ENCODE measurements around the gene LRGUK.

LRGUK gene

DNA sequence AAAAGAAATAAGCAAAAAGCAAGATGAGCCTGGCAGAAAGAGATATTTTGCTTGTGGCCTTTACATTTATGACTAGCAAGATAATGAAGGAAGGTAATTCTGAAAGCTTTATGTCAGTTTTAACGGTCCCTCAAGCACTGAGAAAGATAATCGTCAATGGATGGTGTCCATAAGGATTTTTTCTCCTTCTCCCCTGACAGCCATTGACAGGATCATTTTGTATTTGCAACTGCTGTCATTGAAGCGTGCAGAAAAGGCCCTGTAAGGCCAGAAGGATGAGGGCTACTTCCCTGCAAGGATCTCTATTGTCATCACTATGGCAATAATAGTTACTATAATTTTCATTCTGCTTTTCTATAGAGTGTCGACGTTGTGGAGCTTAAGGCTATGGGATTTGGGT lies 994 bp upstream of the LRGUK start:
- no peak overlapping the region for H3K4me3 ChIP-seq (ENCODE audit: low read length in 2 of 2)

DNA sequence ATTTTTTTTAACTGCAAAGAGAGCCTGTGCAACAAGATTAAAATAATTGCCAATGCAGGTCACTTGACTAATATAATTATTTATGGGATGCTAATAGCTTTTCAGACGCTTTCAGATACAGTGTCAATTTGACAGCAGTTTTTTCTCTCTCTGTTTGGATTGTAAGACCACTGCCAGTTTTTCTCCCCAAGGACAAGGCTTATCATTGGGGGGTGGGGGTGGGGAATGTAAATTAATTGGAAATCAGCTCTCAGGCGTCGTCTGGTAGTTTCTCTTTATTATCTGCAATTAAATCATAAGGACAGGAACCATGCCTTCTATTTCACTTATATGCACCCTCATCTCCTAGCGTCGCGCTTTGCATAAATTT lies 559 bp upstream of the LRGUK start:
- no peak overlapping the region for H2BK12ac ChIP-seq (ENCODE audit: low read length)
- H3K23ac ChIP-seq (ENCODE audit: low read depth, low read length, poor library complexity) = no peak overlapping the region
- H2AK5ac ChIP-seq (ENCODE audit: low read depth, low read length) = no peak overlapping the region
- no peak overlapping the region for H4K91ac ChIP-seq (ENCODE audit: low read depth, low read length, poor library complexity)
- H3K18ac ChIP-seq (ENCODE audit: low read length) = no peak overlapping the region
- H3K27ac ChIP-seq (replicated peaks; ENCODE audit: low read length) = no peak overlapping the region
- H2AFZ ChIP-seq (ENCODE audit: low read length) = peak overlapping the region; percentile 99
- H3K9ac ChIP-seq (ENCODE audit: low read depth, low read length, poor library complexity) = no peak overlapping the region
- H3K27me3 ChIP-seq (ENCODE audit: control insufficient read depth in 3 of 3, insufficient read depth in 3 of 3, low read depth in 1 of 3, low read length in 3 of 3) = peaks cover 0 to 20% (median 2%) of the 10 kb centered on the region in 3 experiments
- no peak overlapping the region for H2BK15ac ChIP-seq (ENCODE audit: low read length)
- no CpG with 5 or more reads among the region's 6 CpGs for WGBS, 2 donors (ENCODE audit: extremely low coverage in 2 of 2, insufficient read length in 2 of 2, insufficient replicate concordance in 1 of 2)
- H3K4me3 ChIP-seq (ENCODE audit: low read length in 2 of 2) = peak overlapping the region; percentile 78 to 81
- no peaks in the 10 kb centered on the region for H3K9me3 ChIP-seq (replicated peaks in 1 of 2; ENCODE audit: control insufficient read depth in 2 of 2, insufficient read depth in 1 of 2, low read depth in 1 of 2, low read length in 2 of 2)
- no peak overlapping the region for H3K14ac ChIP-seq (ENCODE audit: low read length)
- H3K79me1 ChIP-seq (ENCODE audit: low read depth, low read length) = no peaks in the 10 kb centered on the region
- no peak for DNase-seq (ENCODE audit: low spot score)
- H2BK5ac ChIP-seq (ENCODE audit: low read length) = no peak overlapping the region
- H2BK120ac ChIP-seq (ENCODE audit: low read depth, low read length) = no peak overlapping the region
- H3K4me1 ChIP-seq (ENCODE audit: control insufficient read depth in 2 of 2, insufficient read depth in 1 of 2, low read depth in 1 of 2, low read length in 2 of 2) = peaks cover 1 to 11% of the 10 kb centered on the region in 2 donors
- H3K4me2 ChIP-seq (ENCODE audit: insufficient read depth, low read length, poor library complexity, severe bottlenecking) = peak overlapping the region; percentile 63
- H4K8ac ChIP-seq (ENCODE audit: low read depth, low read length) = no peak overlapping the region
- H3K36me3 ChIP-seq (replicated peaks in 1 of 2; ENCODE audit: control insufficient read depth in 2 of 2, insufficient read depth in 2 of 2, low read length in 2 of 2) = no peaks in the 10 kb centered on the region
- no peak overlapping the region for H3K4ac ChIP-seq (ENCODE audit: low read length)

More for the DNA sequence above, 994 bp upstream of the LRGUK start:
- Histone ChIP-seq H3K4me2 (ENCODE audit: insufficient read depth, low read length, poor library complexity, severe bottlenecking) (no peak overlapping the region), H2BK15ac (ENCODE audit: low read length) (no peak overlapping the region), H3K79me1 (ENCODE audit: low read depth, low read length) (no peaks in the 10 kb centered on the region), H2BK120ac (ENCODE audit: low read depth, low read length) (no peak overlapping the region), H2BK5ac (ENCODE audit: low read length) (no peak overlapping the region), H2AK5ac (ENCODE audit: low read depth, low read length) (no peak overlapping the region), H3K18ac (ENCODE audit: low read length) (no peak overlapping the region), H4K8ac (ENCODE audit: low read depth, low read length) (no peak overlapping the region), H3K4ac (ENCODE audit: low read length) (no peak overlapping the region), H2BK12ac (ENCODE audit: low read length) (no peak overlapping the region), H3K14ac (ENCODE audit: low read length) (no peak overlapping the region), H3K27me3 (ENCODE audit: control insufficient read depth in 3 of 3, insufficient read depth in 3 of 3, low read depth in 1 of 3, low read length in 3 of 3) (peaks cover 0 to 20% (median 2%) of the 10 kb centered on the region in 3 experiments), H2AFZ (ENCODE audit: low read length) (peak overlapping the region; percentile 55), H4K91ac (ENCODE audit: low read depth, low read length, poor library complexity) (no peak overlapping the region), H3K23ac (ENCODE audit: low read depth, low read length, poor library complexity) (no peak overlapping the region), H3K27ac (replicated peaks; ENCODE audit: low read length) (no peak overlapping the region), H3K4me1 (ENCODE audit: control insufficient read depth in 2 of 2, insufficient read depth in 1 of 2, low read depth in 1 of 2, low read length in 2 of 2) (peaks cover 1 to 11% of the 10 kb centered on the region in 2 donors), H3K9ac (ENCODE audit: low read depth, low read length, poor library complexity) (no peak overlapping the region), H3K9me3 (replicated peaks in 1 of 2; ENCODE audit: control insufficient read depth in 2 of 2, insufficient read depth in 1 of 2, low read depth in 1 of 2, low read length in 2 of 2) (no peaks in the 10 kb centered on the region), H3K36me3 (replicated peaks in 1 of 2; ENCODE audit: control insufficient read depth in 2 of 2, insufficient read depth in 2 of 2, low read length in 2 of 2) (no peaks in the 10 kb centered on the region)
- WGBS, 2 donors (ENCODE audit: extremely low coverage in 2 of 2, insufficient read length in 2 of 2, insufficient replicate concordance in 1 of 2) = no CpG with 5 or more reads among the region's 5 CpGs
- no peak for DNase-seq (ENCODE audit: low spot score)

DNA sequence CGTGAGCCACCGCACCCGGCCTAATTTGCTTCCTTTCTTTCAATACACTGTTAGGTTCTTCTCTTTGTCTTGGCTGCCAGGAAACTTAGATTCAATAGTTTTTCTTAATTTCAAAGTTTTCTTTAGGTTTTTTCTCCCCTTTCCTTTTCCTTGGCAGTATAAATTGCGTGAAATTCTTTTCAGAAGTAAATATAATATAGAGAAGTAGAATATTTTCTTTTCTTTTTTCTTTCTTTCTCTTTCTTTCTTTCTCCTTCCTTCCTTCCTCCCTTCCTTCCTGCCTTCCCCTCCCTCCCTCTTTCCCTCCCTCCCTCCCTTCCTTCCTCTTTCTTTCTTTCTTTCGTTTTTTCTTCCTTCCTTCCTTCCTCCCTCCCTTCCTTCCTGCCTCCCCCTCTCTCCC lies 1.7 kb downstream of the LRGUK start:
- Histone ChIP-seq H2AK5ac (ENCODE audit: low read depth, low read length) (no peak overlapping the region), H3K4me3 (ENCODE audit: low read length in 2 of 2) (no peak overlapping the region), H4K91ac (ENCODE audit: low read depth, low read length, poor library complexity) (no peak overlapping the region), H2BK15ac (ENCODE audit: low read length) (no peak overlapping the region), H3K4me1 (ENCODE audit: control insufficient read depth in 2 of 2, insufficient read depth in 1 of 2, low read depth in 1 of 2, low read length in 2 of 2) (peaks cover 1 to 11% of the 10 kb centered on the region in 2 donors), H3K14ac (ENCODE audit: low read length) (no peak overlapping the region), H2AFZ (ENCODE audit: low read length) (no peak overlapping the region), H3K18ac (ENCODE audit: low read length) (no peak overlapping the region), H2BK120ac (ENCODE audit: low read depth, low read length) (no peak overlapping the region), H3K9ac (ENCODE audit: low read depth, low read length, poor library complexity) (no peak overlapping the region), H3K4ac (ENCODE audit: low read length) (no peak overlapping the region), H3K4me2 (ENCODE audit: insufficient read depth, low read length, poor library complexity, severe bottlenecking) (no peak overlapping the region), H3K36me3 (replicated peaks in 1 of 2; ENCODE audit: control insufficient read depth in 2 of 2, insufficient read depth in 2 of 2, low read length in 2 of 2) (no peaks in the 10 kb centered on the region), H4K8ac (ENCODE audit: low read depth, low read length) (no peak overlapping the region), H2BK12ac (ENCODE audit: low read length) (no peak overlapping the region), H3K27ac (replicated peaks; ENCODE audit: low read length) (no peak overlapping the region), H3K27me3 (ENCODE audit: control insufficient read depth in 3 of 3, insufficient read depth in 3 of 3, low read depth in 1 of 3, low read length in 3 of 3) (peaks cover 0 to 7% (median 2%) of the 10 kb centered on the region in 3 experiments), H3K79me1 (ENCODE audit: low read depth, low read length) (no peaks in the 10 kb centered on the region), H2BK5ac (ENCODE audit: low read length) (no peak overlapping the region), H3K9me3 (replicated peaks in 1 of 2; ENCODE audit: control insufficient read depth in 2 of 2, insufficient read depth in 1 of 2, low read depth in 1 of 2, low read length in 2 of 2) (no peaks in the 10 kb centered on the region), H3K23ac (ENCODE audit: low read depth, low read length, poor library complexity) (no peak overlapping the region)
- DNase-seq (ENCODE audit: low spot score) = no peak
- WGBS, 2 donors (ENCODE audit: extremely low coverage in 2 of 2, insufficient read length in 2 of 2, insufficient replicate concordance in 1 of 2) = no CpG with 5 or more reads among the region's 5 CpGs

- Histone ChIP-seq H2BK12ac (ENCODE audit: low read length) (no peak overlapping the region), H3K4me2 (ENCODE audit: insufficient read depth, low read length, poor library complexity, severe bottlenecking) (no peak overlapping the region), H3K4me1 (ENCODE audit: control insufficient read depth in 2 of 2, insufficient read depth in 1 of 2, low read depth in 1 of 2, low read length in 2 of 2) (peaks cover 1 to 11% of the 10 kb centered on the region in 2 donors), H2BK120ac (ENCODE audit: low read depth, low read length) (no peak overlapping the region), H4K91ac (ENCODE audit: low read depth, low read length, poor library complexity) (no peak overlapping the region), H3K4ac (ENCODE audit: low read length) (no peak overlapping the region), H2BK5ac (ENCODE audit: low read length) (no peak overlapping the region), H3K27me3 (ENCODE audit: control insufficient read depth in 3 of 3, insufficient read depth in 3 of 3, low read depth in 1 of 3, low read length in 3 of 3) (peaks cover 0 to 4% (median 2%) of the 10 kb centered on the region in 3 experiments), H3K36me3 (replicated peaks in 1 of 2; ENCODE audit: control insufficient read depth in 2 of 2, insufficient read depth in 2 of 2, low read length in 2 of 2) (no peaks in the 10 kb centered on the region), H2BK15ac (ENCODE audit: low read length) (no peak overlapping the region), H3K9ac (ENCODE audit: low read depth, low read length, poor library complexity) (no peak overlapping the region), H2AFZ (ENCODE audit: low read length) (no peak overlapping the region), H3K79me1 (ENCODE audit: low read depth, low read length) (no peaks in the 10 kb centered on the region), H3K18ac (ENCODE audit: low read length) (no peak overlapping the region), H4K8ac (ENCODE audit: low read depth, low read length) (no peak overlapping the region), H3K27ac (replicated peaks; ENCODE audit: low read length) (no peak overlapping the region), H3K23ac (ENCODE audit: low read depth, low read length, poor library complexity) (no peak overlapping the region), H3K9me3 (replicated peaks in 1 of 2; ENCODE audit: control insufficient read depth in 2 of 2, insufficient read depth in 1 of 2, low read depth in 1 of 2, low read length in 2 of 2) (no peaks in the 10 kb centered on the region), H2AK5ac (ENCODE audit: low read depth, low read length) (no peak overlapping the region), H3K14ac (ENCODE audit: low read length) (no peak overlapping the region), H3K4me3 (ENCODE audit: low read length in 2 of 2) (no peak overlapping the region)
- no peak for DNase-seq (ENCODE audit: low spot score)
- WGBS, 2 donors (ENCODE audit: extremely low coverage in 2 of 2, insufficient read length in 2 of 2, insufficient replicate concordance in 1 of 2) = no CpG with 5 or more reads among the region's 2 CpGs
These were observed 2.9 kb downstream of the LRGUK start for GRCh38 chr7:134129856-134130523.

Data from neuronal stem cell (in vitro differentiated cells).